Measurements from ENCODE around the gene SRRM4. TPM values are rescaled to one million over a fixed set of nuclear protein-coding genes. Genes with fewer than 3 reads are reported as not detected.

The SRRM4 gene
- total RNA-seq, 2 experiments from 2014 or later, result not detected

GRCh38 chr12:119181944-119182343, 200.6 kb downstream of the SRRM4 start:
- ATAC-seq (no peak), DNase-seq (no peak)
- CTCF ChIA-PET, result no interaction called here
- Mint-ChIP-seq H3K4me3 (no peak overlapping the region), H3K27me3 (ENCODE audit: low read depth) (peaks cover 3% of the 10 kb centered on the region), H3K27ac (no peak overlapping the region), H3K9me3 (ENCODE audit: insufficient read depth) (no peaks in the 10 kb centered on the region), H3K4me1 (ENCODE audit: low read depth) (no peaks in the 10 kb centered on the region), H3K36me3 (ENCODE audit: low read depth) (no peaks in the 10 kb centered on the region)
- POLR2A ChIA-PET, result no interaction called here

DNA sequence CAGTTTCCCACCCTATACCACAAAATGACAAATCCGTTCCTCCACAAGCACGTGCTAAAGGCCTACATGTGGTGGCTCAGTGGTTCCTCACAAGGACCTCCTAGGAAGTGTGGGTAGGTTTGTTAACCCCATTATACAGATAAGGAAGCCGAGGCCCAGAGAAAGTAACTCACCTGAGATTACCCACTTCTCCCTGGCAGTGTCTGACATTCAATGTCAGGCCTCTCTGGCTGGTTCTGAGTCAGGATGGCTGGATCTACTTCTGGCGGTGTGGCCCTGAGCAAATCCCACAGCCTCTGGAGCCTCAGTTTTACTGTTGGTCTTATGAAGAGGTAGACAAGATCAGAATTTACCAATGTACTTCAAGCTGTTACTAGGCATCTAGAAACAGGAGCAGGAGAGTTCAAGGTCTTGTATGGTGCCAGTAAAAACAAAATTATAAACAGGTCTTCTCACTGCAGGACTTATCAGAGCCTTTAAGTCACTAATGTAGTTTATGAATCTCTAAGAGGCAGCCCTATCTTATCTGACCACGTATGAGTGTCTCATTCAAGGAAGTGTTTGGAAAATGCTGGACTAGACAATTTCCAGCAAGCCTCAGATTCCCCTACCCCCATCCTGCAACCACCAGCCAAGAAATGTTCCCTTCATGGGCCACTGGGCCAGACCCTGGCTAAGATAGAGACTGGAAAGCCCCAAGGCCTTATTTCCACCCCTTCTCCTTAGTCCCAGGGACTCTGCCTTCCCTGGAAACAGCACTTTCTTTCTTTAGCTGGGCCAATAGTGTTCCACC, 201.6 kb downstream of the SRRM4 start:
- Mint-ChIP-seq H3K36me3 (ENCODE audit: low read depth) (no peaks in the 10 kb centered on the region), H3K4me3 (no peak overlapping the region), H3K27ac (no peak overlapping the region), H3K9me3 (ENCODE audit: insufficient read depth) (no peaks in the 10 kb centered on the region), H3K27me3 (ENCODE audit: low read depth) (peaks cover 2% of the 10 kb centered on the region), H3K4me1 (ENCODE audit: low read depth) (no peaks in the 10 kb centered on the region)
- DNase-seq (no peak), ATAC-seq (no peak)
- ChIA-PET POLR2A (no interaction called here), CTCF (no interaction called here)

GRCh38 chr12:119183942-119184695, 202.8 kb downstream of the SRRM4 start:
- H3K4me3 Mint-ChIP-seq, result no peak overlapping the region
- no peak for ATAC-seq
- CTCF ChIA-PET, result no interaction called here

DNA sequence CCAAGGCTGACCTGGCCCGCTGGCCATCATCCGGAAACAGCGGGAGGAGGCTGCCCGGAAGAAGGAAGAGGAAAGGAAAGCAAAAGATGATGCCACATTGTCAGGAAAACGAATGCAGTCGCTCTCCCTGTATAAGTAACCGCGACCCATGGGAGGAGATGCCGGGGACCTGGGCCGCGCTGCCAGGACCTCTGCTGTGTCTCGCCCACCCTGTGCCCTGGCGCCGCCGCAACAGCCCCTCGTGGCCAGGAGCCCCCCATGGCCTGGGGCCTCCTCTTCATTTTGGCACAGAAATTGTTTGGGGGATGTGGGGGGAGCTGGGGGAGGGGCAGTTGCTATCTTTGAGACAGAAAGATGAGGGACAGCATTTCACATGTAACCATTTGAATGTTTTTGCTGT, 213.9 kb downstream of the SRRM4 start:
- H3K9me3 Mint-ChIP-seq (ENCODE audit: insufficient read depth), result no peaks in the 10 kb centered on the region
- CTCF ChIA-PET, result no interaction called here
- H3K4me1 Mint-ChIP-seq (ENCODE audit: low read depth), result no peaks in the 10 kb centered on the region
- DNase-seq, result no peak
- no peaks in the 10 kb centered on the region for H3K36me3 Mint-ChIP-seq (ENCODE audit: low read depth)
- no peak overlapping the region for H3K4me3 Mint-ChIP-seq
- H3K27me3 Mint-ChIP-seq (ENCODE audit: low read depth), result no peaks in the 10 kb centered on the region
- no peak for ATAC-seq
- H3K27ac Mint-ChIP-seq, result no peak overlapping the region
- POLR2A ChIA-PET, result no interaction called here

More at GRCh38 chr12:119183942-119184695, 202.8 kb downstream of the SRRM4 start:
- POLR2A ChIA-PET, result no interaction called here
- Mint-ChIP-seq H3K27ac (no peak overlapping the region), H3K4me1 (ENCODE audit: low read depth) (no peaks in the 10 kb centered on the region), H3K27me3 (ENCODE audit: low read depth) (no peaks in the 10 kb centered on the region), H3K9me3 (ENCODE audit: insufficient read depth) (no peaks in the 10 kb centered on the region), H3K36me3 (ENCODE audit: low read depth) (no peaks in the 10 kb centered on the region)
- no peak for DNase-seq

DNA sequence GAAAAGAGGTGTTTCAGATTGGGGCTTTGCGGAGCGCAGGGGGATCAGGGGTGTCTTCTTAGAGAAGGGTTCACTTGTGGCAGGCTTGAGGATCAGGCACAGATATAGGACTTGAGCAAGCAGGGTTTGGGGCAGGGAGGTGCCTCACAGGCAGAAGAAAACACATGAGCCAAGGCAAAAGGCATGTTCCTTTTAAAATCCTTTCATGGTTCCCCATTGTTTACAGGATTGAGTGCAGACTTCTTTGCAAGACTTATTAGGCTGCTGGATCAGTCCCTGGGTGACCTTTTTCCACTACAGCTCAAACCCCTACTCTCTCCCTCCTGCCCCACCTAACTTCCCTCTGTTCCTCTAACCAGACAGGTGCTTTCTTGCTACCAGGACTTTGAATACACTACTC, 217.1 kb downstream of the SRRM4 start:
- CTCF ChIA-PET, result no interaction called here
- H3K27ac Mint-ChIP-seq, result no peak overlapping the region

DNA sequence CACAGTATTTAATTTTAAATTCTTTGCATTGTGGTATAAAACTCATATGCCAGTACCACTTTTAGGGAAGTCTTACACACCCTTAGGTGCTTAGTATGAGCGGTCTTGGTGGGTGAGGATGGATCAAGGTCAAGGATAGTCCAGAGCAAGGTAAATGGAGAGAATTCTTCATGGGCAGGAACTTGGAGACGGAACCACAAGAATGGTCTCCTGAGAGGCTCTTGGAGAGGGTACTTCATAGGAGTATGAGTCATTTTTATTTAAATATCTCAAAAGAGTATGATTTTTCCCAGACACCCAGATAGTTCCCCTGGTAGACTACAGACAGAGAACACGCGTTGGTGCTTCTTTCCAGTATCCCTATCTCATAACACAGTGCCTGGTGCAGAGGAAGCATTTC, 219.3 kb downstream of the SRRM4 start:
- no peaks in the 10 kb centered on the region for H3K9me3 Mint-ChIP-seq (ENCODE audit: insufficient read depth)

More for the DNA sequence above, 217.1 kb downstream of the SRRM4 start:
- Mint-ChIP-seq H3K36me3 (ENCODE audit: low read depth) (no peaks in the 10 kb centered on the region), H3K27me3 (ENCODE audit: low read depth) (no peaks in the 10 kb centered on the region), H3K4me3 (no peak overlapping the region), H3K4me1 (ENCODE audit: low read depth) (no peaks in the 10 kb centered on the region), H3K9me3 (ENCODE audit: insufficient read depth) (no peaks in the 10 kb centered on the region)
- DNase-seq (no peak), ATAC-seq (no peak)
- POLR2A ChIA-PET, result no interaction called here

GRCh38 chr12:119201789-119202543, 220.6 kb downstream of the SRRM4 start:
- DNase-seq (no peak), ATAC-seq (no peak)
- POLR2A ChIA-PET, result no interaction called here

More for the DNA sequence above, 219.3 kb downstream of the SRRM4 start:
- no peak overlapping the region for H3K4me3 Mint-ChIP-seq
- ChIA-PET CTCF (no interaction called here), POLR2A (no interaction called here)
- no peak overlapping the region for H3K27ac Mint-ChIP-seq
- ATAC-seq (no peak), DNase-seq (no peak)
- H3K4me1 Mint-ChIP-seq (ENCODE audit: low read depth), result no peaks in the 10 kb centered on the region
- no peaks in the 10 kb centered on the region for H3K36me3 Mint-ChIP-seq (ENCODE audit: low read depth)
- H3K27me3 Mint-ChIP-seq (ENCODE audit: low read depth), result no peaks in the 10 kb centered on the region

DNA sequence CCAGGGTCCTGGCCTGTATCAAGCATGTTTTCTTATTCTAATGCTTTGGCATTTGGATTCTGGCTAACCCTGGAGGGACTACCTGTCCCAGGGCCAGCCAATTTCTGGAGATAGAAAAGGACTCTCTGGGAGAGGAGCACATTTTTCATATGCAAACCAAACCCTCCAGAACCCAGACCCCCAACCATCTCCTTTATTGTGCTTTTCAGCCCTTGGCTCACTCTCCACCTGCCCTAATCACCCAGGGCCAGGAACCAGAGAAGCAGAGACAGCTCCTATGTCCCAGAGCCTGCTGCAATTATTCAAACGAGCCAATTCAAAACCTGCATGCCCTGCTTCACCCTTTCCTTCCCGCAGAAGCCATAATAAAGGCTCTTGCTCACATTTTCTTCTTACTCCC, 221.2 kb downstream of the SRRM4 start:
- ChIA-PET CTCF (no interaction called here), POLR2A (no interaction called here)
- no peak overlapping the region for H3K27ac Mint-ChIP-seq
- no peaks in the 10 kb centered on the region for H3K27me3 Mint-ChIP-seq (ENCODE audit: low read depth)
- H3K4me1 Mint-ChIP-seq (ENCODE audit: low read depth), result no peaks in the 10 kb centered on the region
- no peaks in the 10 kb centered on the region for H3K36me3 Mint-ChIP-seq (ENCODE audit: low read depth)
- DNase-seq (no peak), ATAC-seq (no peak)
- H3K9me3 Mint-ChIP-seq (ENCODE audit: insufficient read depth), result no peaks in the 10 kb centered on the region
- H3K4me3 Mint-ChIP-seq, result no peak overlapping the region

More at GRCh38 chr12:119201789-119202543, 220.6 kb downstream of the SRRM4 start:
- Mint-ChIP-seq H3K9me3 (ENCODE audit: insufficient read depth) (no peaks in the 10 kb centered on the region), H3K36me3 (ENCODE audit: low read depth) (no peaks in the 10 kb centered on the region), H3K27me3 (ENCODE audit: low read depth) (no peaks in the 10 kb centered on the region), H3K27ac (no peak overlapping the region), H3K4me1 (ENCODE audit: low read depth) (no peaks in the 10 kb centered on the region), H3K4me3 (no peak overlapping the region)
- CTCF ChIA-PET, result no interaction called here

GRCh38 chr12:119204131-119204530, 222.8 kb downstream of the SRRM4 start:
- DNase-seq (no peak), ATAC-seq (no peak)
- Mint-ChIP-seq H3K4me3 (no peak overlapping the region), H3K4me1 (ENCODE audit: low read depth) (no peaks in the 10 kb centered on the region), H3K27ac (no peak overlapping the region), H3K36me3 (ENCODE audit: low read depth) (no peaks in the 10 kb centered on the region), H3K9me3 (ENCODE audit: insufficient read depth) (no peaks in the 10 kb centered on the region), H3K27me3 (ENCODE audit: low read depth) (no peaks in the 10 kb centered on the region)
- ChIA-PET POLR2A (no interaction called here), CTCF (no interaction called here)

DNA sequence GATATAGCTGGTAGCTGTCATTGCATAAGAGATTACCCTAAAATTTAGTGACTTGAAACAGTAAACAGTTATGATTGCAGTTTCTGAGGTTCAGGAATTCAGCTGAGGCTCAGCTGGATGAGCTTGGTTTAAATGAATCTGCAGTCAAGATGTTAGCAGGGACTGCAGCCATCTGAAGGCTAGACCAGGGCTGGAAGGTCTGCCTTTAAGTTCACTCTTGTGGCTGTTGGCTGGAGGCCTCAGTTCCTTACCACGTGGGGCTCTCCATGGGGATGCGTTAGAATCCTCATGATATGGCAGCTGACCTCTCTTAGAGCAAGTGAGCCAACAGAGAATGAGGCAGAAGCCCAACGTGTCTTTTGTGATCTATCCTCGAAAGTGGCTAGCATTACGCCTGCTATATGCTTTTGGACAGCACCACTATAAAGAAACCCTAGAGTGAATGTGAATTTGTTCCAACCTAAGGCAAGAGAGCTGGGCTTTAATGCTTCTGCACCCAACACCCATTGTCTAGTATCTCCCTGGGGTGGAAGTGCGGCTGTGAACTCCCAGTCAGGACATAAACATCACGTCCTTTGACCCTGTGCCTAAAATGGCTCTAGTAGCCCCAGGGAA, 223.4 kb downstream of the SRRM4 start:
- no peak overlapping the region for H3K27ac Mint-ChIP-seq
- ATAC-seq (no peak), DNase-seq (no peak)
- H3K4me1 Mint-ChIP-seq (ENCODE audit: low read depth), result no peaks in the 10 kb centered on the region
- H3K4me3 Mint-ChIP-seq, result no peak overlapping the region
- no peaks in the 10 kb centered on the region for H3K36me3 Mint-ChIP-seq (ENCODE audit: low read depth)
- ChIA-PET POLR2A (no interaction called here), CTCF (no interaction called here)
- H3K27me3 Mint-ChIP-seq (ENCODE audit: low read depth), result no peaks in the 10 kb centered on the region
- H3K9me3 Mint-ChIP-seq (ENCODE audit: insufficient read depth), result no peaks in the 10 kb centered on the region

- DNase-seq, result no peak
- Mint-ChIP-seq H3K9me3 (ENCODE audit: insufficient read depth) (no peaks in the 10 kb centered on the region), H3K4me3 (no peak overlapping the region), H3K27me3 (ENCODE audit: low read depth) (no peaks in the 10 kb centered on the region), H3K36me3 (ENCODE audit: low read depth) (no peaks in the 10 kb centered on the region), H3K27ac (no peak overlapping the region), H3K4me1 (ENCODE audit: low read depth) (no peaks in the 10 kb centered on the region)
- ATAC-seq, result no peak
- POLR2A ChIA-PET, result no interaction called here
- CTCF ChIA-PET, result no interaction called here
Measured at GRCh38 chr12:119206348-119207062, 225.2 kb downstream of the SRRM4 start.

Measured in activated CD8-positive, alpha-beta T cell treated with anti-CD3 and anti-CD28 coated beads, Interleukin-2, amount 10 ng/mL, durations not matched to agents 7 days and 5 days (primary cell).